GM18520 (cell line): ENCODE results near the gene PDE6D.
"Not testable (repeated sequence)": the region's sequence is repeated elsewhere in the genome, so short reads cannot be mapped to it uniquely, and the experiment has no call there.

Experiments used
- ATAC-seq: cut with Tn5 transposase; IDR thresholded peaks from one replicate; pipeline ENCODE4 v1.9.1; 2021; ENCODE audit not compliant: unreplicated experiment

PDE6D gene

DNA sequence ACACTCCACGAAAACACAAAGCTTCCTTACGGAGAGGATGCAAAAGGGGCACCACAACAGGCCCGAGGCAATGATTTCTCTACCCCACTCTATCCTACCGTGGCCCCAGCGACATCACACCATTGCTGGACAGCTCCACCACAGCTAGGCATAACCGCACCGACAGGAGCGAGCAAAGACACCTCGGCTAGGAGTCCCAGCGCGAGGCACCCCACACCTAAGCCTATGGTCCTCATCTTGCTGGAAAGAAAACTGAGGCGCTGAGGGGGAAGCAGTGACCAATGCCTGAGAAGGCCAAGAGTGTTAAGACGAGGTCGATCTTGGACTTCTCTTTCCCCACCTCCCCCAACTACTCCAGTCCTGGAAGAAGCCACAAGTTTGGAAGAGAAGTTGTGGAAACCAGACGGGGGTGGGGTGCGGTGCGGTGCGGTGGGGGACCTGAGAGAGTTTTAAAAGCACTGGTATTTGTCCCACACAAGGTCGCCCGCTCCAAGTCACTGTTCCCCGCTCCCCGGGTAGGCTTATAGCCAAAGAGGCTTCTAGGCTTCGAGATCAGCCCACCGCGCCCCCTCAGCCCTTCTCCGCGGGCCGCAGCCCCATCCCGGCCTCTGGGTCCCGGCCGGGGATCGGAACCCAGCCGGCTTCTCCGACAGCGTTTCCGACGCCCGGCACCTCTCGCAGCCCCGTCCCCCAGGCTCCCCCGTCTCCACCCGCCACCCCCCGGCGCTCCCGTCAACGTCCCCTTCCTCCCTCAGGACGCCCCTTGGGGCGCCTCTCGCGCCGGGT lies 766 bp downstream of the PDE6D start:
- ATAC-seq: no peak

DNA sequence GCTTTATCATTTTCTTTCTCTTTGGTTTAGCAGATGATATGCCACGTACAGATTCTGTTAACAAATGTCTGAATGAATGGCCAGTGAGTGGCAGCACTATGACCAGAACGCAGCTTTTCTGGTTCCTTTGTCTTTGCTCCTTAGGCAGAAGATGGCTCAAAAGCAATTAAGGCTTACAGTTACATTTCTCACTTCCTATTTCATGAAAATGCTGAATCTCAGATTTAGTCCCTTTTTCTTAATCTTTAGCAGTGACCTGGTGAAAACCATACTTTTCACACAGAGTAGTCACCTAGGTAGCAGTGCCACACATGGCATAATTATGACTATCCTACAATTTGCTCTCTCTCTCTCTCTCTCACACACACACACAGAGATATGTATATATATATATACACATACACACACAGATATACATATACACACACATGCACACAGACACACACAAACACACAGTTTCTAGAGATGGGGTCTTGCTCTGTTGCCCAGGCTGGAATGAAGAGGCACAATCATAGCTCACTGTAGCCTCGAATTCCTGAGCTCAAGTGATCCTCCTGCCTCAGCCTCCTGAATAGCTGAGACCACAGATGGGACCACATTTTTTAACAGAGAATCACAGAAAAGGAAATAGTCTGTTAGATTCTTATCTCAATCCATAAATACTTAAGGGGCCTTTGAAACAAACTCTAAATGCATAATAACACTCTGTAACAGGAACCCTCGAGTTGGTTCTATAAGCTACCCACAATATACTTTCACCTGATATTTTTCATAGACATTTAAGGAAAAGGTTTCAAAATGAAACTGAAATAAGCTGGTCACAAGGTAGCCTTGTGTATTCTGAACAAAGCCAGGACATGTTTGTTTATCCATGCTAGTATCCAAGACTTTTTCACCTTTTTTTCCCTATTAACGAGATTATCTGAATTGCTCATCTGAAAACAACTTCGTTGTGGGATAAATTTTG lies 11.6 kb downstream of the PDE6D start:
- no peak for ATAC-seq

DNA sequence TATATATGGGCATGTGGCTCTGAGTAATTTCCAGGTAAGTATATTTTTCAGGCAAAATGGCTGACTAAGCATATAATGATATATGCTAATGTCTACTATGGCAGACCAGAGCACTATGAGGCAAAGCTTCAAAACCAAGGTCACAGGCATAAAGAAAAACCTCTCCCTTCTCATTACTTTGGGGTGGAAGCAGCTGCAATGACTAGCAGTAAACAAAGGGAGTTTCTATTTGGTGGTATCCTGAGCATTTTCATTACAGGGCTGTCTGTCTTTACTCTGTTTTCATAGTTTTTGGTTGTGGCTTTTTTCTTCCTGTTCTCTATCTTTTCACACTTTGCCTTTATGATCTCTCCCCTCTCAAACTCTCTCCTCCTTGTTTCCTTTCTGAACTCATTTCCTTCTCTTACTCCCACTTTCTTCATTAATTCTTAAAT lies 15.6 kb downstream of the PDE6D start:
- no peak for ATAC-seq

DNA sequence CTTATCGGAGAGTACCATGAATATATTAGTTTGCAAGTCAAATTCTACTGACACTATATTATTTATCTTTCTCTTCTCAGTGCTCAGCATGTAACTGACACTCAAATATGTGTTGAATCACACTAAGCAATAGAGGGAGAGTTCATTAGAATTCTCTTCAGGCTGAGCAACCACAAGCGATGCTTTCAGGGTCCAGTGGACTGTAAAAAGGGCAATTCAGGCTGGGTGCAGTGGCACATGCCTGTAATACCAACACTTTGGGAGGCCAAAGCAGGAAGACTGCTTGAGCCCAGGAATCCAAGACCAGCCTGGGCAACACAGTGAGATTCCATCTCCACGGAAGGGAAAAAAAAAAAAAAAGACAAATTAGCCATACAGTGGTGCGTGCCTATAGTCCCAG lies 16.3 kb downstream of the PDE6D start:
- no peak for ATAC-seq

DNA sequence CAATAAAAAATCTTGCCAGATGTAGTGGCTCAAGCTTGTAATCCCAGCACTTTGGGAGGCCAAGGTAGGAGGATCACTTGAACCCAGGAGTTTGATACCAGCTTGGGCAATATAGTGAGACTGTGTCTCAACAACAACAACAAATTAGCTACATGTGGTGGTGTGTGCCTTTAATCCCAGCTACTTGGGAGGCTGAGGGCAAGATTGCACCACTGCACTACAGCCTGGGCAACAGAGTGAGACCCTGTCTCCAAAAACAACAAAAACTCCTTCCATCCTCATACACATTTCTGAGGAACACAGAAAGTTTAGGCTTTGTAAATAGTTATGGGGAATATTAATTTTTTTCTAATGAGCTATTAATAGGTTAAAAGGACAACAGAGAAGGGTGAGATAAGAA lies 17.0 kb downstream of the PDE6D start:
- ATAC-seq: no peak

DNA sequence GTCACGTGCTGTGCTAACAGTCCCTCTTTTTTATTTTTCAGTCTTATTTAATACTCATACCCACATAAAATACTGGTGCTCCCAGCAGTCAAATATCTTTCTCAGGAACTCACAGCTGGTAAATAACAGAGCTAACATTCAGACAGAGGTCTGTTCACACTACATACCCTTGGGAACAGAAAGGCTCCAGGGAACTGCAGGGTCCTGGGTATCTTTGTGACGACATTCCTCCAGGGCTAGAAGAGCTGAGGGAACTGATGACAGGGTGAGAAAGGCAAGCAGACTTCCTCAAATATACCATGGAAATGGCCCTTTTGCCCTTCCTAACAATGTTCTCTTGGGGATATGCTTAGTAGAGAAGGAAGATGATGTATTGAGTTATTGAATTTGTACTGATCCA lies 19.3 kb downstream of the PDE6D start:
- ATAC-seq: no peak

DNA sequence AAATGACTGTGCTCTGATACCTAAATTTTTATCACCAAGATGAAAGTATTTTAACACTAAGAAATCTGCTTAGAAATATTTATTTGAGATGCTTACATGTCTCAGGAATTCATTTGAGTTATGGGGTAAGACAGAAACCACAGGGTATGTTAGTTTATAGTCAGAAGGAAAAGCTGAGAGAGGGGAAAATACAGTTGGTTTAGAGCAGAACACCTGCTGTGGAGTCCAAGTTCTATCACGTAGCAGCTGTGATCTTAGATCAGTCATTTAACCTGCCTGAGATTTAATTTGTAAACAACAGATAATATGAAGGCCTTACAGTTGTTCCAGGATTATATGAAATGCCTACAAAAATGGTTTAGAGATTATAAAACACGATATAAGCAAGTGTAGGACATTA lies 29.0 kb downstream of the PDE6D start:
- no peak for ATAC-seq

DNA sequence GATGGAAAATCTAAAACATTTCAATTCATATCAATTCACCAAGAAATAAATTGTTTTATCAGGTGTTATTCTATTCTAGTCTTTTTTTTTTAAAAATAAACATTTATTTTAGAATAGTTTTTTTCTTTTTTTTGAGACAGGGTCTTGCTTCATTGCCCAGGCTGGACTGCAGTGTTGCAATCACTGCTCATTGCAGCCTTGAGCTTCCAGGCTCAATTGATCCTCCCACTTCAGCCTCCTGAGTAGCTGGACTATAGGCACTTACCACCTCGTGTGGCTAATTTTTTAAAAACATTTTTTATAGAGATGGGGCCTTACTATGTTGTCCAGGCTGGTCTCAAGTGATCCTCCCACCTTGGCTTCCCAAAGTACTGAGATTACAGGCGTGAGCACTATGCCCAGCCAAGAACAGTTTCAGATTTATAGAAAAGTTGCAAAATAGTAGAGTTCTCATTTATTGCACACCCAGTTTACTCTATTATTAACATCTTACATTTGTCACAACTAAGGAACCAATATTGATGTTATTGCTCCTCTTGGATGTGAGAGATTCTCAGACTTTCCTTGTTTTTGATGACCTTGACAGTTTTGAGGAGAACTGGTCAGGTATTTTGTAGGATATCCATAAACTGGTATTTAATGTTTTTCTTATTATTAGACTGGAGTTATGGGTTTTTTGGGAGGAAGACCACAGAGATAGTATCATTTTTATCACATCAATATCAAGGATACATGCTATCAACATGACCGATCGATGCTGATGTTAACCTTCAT lies 29.9 kb downstream of the PDE6D start:
- ATAC-seq: no peak

DNA sequence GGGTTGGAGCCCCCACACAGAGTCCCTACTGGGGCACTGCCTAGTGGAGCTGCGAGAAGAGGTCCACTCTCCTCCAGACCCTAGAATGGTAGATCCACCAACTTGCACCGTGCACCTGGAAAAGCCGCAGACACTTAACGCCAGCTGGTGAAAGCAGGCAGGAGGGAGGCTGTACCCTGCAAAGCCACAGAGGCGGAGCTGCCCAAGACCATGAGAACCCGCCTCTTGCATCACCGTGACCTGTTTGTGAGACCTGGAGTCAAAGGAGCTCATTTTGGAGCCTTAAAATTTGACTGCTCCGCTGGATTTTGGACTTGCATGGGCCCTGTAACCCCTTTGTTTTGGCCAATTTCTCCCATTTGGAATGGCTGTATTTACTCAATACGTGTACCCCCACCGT lies 32.1 kb downstream of the PDE6D start:
- ATAC-seq: not testable (repeated sequence)

DNA sequence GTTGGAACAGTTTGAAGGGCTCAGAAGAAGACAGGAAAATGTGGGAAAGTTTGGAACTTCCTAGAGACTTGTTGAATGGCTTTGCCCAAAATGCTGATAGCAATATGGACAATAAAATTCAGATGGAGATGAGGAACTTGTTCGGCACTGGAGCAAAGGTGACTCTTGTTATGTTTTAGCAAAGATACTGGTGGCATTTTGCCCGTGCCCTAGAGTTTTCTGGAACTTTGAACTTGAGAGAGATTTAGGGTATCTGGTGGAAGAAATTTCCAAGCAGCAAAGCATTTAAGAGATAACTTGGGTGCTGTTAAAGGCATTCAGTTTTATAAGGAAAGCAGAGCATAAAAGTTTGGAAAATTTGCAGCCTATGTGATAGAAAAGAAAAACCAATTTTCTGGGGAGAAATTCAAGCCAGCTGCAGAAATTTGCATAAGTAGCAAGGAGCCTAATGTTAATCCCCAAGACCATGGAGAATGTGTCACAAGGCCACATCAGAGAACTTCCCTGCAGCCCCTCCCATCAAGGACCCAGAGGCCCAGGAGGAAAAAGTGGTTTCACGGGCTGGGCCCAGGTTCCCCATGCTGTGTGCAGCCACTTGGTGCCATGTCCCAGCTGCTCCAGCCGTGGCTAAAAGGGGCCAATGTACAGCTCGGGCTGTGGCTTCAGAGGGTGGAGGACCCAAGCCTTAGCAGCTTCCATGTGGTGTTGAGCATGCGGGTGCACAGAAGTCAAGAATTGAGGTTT lies 32.8 kb downstream of the PDE6D start:
- not testable (repeated sequence) for ATAC-seq

DNA sequence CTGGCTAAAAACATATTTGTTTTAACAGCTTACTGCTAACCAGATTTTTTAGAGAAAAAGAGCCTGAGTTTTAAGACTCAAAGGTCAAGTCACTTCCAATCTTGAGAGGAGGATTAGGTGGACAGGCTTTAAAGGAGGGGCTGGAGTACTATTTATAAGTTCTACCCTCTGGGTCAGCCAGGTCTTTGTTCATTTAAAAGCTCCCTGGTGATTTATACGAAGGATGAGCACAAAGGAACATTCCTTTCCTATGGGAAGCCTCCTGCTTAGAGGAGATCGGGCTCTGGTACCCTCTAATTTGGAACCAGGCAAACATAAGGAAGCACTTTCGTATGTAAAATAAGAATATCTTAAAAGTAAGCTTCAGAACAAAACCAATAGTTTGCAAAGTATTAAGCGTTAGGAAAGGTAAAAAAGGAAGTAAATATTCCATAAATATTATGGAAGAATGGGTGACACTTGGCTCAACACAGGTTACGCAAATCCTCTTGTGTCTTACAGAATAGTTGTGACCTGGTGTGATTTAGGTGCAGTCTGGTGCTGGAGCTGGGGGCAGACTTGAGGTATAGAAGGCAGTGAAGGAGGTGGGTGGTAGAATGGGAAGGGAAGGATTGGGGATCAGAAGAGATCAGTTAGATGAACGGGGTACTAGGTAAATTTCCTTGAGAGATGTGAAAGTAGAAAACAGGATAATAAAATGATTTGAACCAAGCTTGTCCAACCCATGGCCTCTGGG lies 35.6 kb downstream of the PDE6D start:
- ATAC-seq: no peak

DNA sequence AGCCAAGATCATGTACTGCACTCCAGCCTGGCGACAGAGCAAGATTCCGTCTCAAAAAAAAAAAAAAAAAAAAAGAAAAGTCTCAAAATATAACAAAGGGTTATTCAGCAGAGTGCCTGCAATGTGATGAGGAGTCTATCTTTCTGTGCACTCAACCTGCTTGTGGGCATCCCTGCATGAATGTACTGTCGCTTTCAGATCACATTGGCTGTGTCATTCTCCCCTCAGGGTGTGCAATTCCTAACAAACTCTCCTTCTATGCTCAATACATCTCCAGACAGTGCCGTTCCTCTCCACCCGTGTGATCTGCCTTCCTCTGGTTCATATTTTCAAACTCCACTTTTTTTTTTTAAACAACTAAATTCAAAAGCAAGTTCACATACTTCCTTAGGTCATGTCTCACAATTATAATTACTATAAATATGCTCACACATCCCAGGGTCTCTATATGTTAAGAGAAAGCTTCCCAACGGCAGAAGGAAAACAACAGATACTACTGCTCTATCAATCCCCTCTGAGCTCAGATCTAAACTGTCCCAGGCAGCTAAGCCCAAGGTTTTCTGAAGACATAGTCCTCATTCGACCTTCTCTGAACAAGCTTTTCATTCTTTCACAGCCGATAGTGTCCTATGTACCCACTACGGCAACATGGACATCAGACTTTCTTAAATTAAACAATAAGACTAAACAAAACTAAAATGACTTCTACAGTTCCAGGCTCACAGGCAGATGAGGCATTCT lies 37.5 kb downstream of the PDE6D start:
- no peak for ATAC-seq

DNA sequence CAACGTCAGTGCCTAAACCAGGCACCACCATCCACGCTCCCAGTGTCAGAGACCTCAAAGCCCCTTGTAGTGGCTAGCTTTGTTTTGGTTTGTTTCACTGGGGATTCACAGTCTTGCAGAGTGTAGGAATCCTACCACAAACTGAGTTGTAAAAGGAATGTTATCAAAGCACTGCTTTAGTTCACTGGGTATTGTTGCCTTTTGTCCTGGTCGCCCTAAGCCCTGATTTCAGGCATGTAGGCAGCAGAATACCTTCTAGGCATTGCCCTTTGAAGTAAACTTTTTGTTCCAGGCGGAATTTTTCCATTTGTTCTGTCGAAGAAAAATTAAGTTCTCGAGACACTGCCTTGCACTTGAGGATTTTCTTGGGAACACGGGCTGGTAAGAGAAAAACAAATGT lies 43.3 kb downstream of the PDE6D start:
- no peak for ATAC-seq

DNA sequence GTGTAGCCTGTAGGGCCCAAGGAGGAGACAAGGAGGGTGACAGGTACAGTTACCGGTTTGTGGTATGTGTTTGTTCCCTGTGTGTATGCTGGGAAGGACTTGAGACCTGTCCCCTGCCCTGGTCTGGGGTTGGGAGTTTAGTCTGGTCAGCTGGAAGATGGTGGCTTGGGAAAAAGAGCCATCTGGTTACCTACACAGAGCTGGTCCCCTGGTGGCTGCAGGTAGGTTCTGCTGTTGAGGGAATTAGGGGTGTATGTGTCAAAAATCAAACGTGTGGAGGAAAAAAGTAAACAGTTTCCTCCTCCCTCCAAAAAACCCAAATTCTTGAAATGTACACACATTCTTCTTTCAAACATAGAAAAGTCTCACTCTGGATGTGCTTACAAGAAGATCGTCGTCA lies 48.5 kb downstream of the PDE6D start:
- ATAC-seq: no peak

DNA sequence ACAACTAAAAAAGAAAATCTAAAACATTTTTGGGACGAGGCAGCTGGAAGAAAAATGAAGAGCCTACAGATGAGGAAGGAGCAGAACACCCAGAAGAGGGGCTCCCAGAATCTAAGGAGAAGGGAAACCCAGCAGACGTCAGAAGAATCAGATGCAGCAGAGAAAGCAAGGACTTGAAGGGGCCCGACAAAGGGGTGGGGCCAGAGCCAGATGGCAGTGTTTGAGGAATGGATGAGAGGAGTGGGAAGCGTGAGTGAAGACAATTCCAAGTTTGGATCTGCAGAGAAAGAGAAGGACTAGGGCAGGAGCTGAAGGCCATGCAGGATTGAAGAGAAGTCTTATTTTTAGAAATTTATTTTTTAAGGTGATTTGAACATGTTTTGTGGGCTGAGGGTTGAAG lies 53.5 kb downstream of the PDE6D start:
- no peak for ATAC-seq

DNA sequence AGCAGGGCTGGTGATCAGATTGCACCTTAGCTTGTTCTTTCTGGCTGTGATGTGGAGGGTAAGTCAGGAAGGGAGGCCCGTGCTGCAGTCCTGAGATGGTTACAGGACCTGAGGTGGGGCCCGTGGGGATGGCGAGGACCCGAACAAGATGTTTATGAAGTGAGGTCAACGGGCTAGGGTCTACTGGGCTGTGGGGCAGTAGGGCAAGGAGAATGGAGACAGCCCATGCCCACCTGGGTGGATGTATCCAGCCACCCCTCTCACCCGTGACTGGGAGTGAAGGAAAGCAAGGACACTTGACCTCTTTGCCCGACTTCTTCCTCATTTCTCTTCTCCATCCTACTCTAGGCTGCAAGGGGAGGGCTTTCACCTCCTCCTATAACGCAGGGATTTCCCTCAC lies 54.8 kb downstream of the PDE6D start:
- no peak for ATAC-seq

DNA sequence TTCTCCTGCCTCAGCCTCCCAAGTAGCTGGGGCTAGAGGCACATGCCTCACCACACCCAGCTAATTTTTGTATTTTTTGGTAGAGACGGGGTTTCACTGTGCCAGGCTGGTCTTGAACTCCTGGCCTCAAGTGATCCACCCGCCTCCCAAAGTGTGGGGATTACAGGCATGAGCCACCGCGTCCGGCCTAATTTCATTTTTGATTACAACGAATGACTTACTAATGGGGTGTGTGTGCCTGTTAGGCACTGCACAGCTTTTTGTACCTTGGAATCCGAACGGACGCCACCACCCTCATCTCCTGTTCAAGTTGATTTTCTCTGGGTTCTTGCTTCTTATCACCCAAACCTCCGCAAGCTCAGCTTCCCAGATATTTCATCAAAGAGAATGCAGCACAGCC lies 55.6 kb downstream of the PDE6D start:
- ATAC-seq: no peak

DNA sequence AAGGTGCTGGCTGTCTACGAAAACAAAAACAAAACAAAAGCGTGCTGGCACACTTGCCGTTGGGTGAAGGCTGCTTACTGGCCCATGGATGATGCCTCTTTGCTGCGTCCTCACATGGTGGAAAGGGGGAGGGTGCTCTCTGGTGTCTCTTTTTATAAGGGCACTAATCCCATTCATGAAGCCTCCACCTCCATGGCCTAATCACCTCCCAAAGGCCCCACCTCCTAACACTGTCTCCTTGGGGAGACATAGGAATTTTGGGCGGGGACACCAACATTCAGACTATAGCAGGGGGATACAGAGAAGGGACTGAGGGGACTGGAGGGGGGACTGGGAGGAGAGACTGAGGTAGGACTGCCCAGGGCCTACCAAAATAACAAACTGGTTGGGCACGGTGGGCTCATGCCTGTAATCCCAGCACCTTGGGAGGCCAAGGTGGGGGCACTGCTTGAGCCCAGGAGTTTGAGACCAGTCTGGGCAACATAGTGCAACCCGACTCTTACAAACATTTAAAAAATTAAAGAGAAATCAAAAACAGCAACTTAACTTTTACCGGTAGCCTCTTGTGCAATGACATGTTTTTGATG lies 58.3 kb downstream of the PDE6D start:
- ATAC-seq: no peak
